Measurements from ENCODE around the gene NACC1.
"Not testable (repeated sequence)": the region's sequence is repeated elsewhere in the genome, so short reads cannot be mapped to it uniquely, and the experiment has no call there.

NACC1 gene

GRCh38 chr19:13181747-13182388 lies 63.8 kb downstream of the NACC1 start:
- H3K9ac ChIP-seq (ENCODE audit: low read depth, low read length), result no peak overlapping the region
- no peaks in the 10 kb centered on the region for H3K9me3 ChIP-seq (ENCODE audit: control insufficient read depth, insufficient read depth, low read length)
- H3K4me1 ChIP-seq (ENCODE audit: insufficient read depth, low read length), result peaks cover 4% of the 10 kb centered on the region; the same call in 1 of the 2 replicates
- H3K36me3 ChIP-seq (ENCODE audit: insufficient read depth, low read length), result no peaks in the 10 kb centered on the region

DNA sequence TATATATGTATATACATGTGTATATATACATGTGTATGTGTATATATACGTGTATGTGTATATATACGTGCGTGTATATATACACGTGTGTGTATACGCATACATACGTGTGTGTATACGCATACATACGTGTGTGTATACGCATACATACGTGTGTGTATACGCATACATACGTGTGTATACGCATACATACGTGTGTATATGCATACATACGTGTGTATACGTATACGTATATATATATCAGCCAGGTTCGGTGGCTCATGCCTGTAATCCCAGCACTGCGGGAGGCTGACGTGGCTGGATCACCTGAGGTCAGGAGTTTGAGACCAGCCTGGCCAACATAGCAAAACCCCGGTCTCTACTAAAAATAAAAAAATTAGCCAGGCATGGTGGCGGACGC lies 66.9 kb downstream of the NACC1 start:
- not testable (repeated sequence) for H3K9me3 ChIP-seq (ENCODE audit: control insufficient read depth, insufficient read depth, low read length); H3K9ac ChIP-seq (ENCODE audit: low read depth, low read length); H3K36me3 ChIP-seq (ENCODE audit: insufficient read depth, low read length); H3K4me1 ChIP-seq (ENCODE audit: insufficient read depth, low read length)

GRCh38 chr19:13185763-13186657 lies 67.9 kb downstream of the NACC1 start:
- H3K9me3 ChIP-seq (ENCODE audit: control insufficient read depth, insufficient read depth, low read length); H3K9ac ChIP-seq (ENCODE audit: low read depth, low read length); H3K4me1 ChIP-seq (ENCODE audit: insufficient read depth, low read length); H3K36me3 ChIP-seq (ENCODE audit: insufficient read depth, low read length): not testable (repeated sequence)

GRCh38 chr19:13186688-13187087 lies 68.6 kb downstream of the NACC1 start:
- not testable (repeated sequence) for H3K36me3 ChIP-seq (ENCODE audit: insufficient read depth, low read length); H3K9me3 ChIP-seq (ENCODE audit: control insufficient read depth, insufficient read depth, low read length); H3K4me1 ChIP-seq (ENCODE audit: insufficient read depth, low read length); H3K9ac ChIP-seq (ENCODE audit: low read depth, low read length)

DNA sequence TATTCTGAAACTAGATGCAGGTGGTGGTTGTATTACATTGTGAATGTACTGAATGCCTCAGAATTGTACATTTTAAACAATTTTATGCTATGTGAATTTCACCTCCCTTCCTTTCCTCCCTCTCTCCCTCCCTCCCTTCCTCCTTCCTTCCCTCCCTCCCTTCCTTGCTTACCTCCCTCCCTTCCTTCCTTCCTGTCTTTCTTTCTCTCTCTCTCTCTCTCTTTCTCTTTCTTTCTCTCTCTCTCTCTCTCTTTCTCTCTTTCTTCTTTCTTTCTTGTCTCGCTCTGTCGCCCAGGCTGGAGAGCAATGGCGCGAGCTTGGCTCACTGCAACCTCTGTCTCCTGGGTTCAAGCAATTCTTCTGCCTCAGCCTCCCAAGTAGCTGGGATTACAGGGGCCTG lies 69.4 kb downstream of the NACC1 start:
- Histone ChIP-seq H3K4me1 (ENCODE audit: insufficient read depth, low read length) (no peaks in the 10 kb centered on the region; the same call in 1 of the 2 replicates), H3K9me3 (ENCODE audit: control insufficient read depth, insufficient read depth, low read length) (no peaks in the 10 kb centered on the region), H3K36me3 (ENCODE audit: insufficient read depth, low read length) (no peaks in the 10 kb centered on the region), H3K9ac (ENCODE audit: low read depth, low read length) (no peak overlapping the region)

GRCh38 chr19:13189600-13189999 lies 71.5 kb downstream of the NACC1 start:
- H3K9me3 ChIP-seq (ENCODE audit: control insufficient read depth, insufficient read depth, low read length), result no peaks in the 10 kb centered on the region

More at GRCh38 chr19:13189600-13189999, 71.5 kb downstream of the NACC1 start:
- no peak overlapping the region for H3K9ac ChIP-seq (ENCODE audit: low read depth, low read length)
- H3K4me1 ChIP-seq (ENCODE audit: insufficient read depth, low read length), result no peaks in the 10 kb centered on the region; the same call in 1 of the 2 replicates
- no peaks in the 10 kb centered on the region for H3K36me3 ChIP-seq (ENCODE audit: insufficient read depth, low read length)
